ENCODE measurements around the gene AKT1.

Gene AKT1

DNA sequence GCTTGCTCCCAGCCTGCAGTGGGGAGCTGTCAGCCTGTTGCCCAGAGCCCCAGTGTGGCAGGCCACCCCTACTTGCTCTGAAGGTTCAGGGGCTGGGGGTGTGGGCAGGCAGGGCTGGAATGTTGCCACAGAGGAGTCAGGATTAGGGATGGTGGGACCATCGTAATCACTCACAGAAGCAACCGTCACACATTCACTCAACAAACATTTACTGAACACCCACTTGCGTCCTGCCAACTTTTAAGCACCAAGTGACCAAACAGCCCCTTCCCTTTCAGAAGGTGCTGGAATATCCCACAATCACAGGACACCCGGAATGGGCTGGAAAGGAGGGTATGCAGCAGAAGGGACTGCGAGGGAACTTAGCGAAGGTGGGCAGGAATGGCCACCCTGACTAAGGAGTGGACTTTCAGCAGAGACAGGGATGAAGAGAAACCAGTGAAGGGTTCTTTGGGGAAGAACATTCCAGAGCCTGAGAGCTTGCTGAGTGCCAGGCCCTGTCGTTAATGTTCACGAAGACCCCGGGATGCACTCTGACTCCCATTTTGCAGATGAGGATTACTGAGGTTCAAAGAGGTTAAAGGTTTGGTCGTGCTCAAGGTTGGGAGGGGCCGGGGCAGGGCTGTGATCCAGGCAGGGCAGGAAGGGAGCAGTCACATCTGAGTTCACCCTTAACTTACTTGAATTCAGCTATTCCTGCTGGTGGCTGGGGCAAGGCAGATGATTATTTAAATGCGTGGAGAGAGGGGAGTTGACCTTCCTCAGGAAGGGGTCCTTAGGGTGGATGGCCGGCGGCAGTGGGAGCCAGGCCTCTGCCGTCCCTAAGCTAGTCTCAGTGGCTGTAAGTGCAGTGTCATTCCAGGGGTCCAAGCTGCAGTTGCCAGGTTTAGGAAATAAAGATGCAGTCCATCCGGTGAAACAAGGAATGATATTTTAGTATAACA, 3.0 kb upstream of the AKT1 start:
- peaks cover 2% of the 10 kb centered on the region; the same call in 1 of the 2 replicates for H3K36me3 ChIP-seq (ENCODE audit: control insufficient read depth, low read length)

DNA sequence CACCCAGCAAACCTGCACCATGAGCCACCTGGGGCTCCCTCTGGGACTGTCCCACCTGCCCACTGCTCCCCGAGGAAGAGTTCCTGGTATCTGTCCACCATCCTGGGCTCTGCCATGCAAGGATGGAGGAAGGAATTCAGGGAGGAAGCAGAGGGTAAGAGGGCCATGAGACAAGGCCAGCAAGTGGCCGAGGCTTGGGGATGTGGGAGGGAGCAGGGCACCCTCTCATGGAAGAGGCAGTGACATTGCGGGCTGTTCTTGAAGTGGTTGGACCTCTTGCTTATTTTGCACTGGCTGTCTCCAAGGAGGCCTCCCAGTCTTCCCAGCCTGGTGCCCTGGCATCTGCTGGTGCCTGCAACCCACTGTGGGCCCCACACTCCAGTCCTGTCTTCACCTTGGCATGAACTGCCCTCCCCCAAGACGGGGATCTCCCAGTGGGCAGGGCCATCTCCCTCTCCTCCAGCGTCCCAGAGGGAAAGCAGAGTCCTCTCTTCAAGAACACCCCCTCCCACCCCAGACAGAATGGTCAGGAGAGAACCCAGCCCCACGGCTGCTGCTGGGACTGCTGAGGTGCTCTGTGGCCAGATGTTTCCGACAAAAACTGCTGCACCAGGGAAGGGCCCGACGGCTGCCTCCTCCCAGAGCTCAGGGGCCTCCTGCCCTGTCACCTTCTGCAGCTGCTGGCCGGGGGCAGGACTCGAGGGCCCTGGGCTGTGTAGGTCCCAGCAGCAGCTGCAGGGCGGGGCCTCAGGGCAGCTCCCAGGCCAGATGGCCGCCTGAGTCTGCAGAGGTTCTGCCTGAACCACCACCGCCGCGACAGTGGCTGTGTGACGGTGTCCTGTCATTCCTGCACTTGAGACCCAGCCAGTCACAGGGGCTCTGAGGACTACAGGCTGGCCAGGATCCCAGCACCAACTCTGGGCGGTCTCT, 1.8 kb upstream of the AKT1 start:
- Histone ChIP-seq H3F3A (ENCODE audit: control insufficient read depth, insufficient read depth) (peaks cover 12% of the 10 kb centered on the region), H3K36me3 (ENCODE audit: control insufficient read depth, low read length) (peaks cover 6% of the 10 kb centered on the region; the same call in 1 of the 2 replicates), H3K79me2 (ENCODE audit: control insufficient read depth, low read length) (peaks cover 27% of the 10 kb centered on the region), H3K4me3 (ENCODE audit: low read length) (no peak overlapping the region), H3K4me2 (ENCODE audit: low read length) (no peak overlapping the region), H3K9me3 (ENCODE audit: control insufficient read depth, insufficient read depth, low read length) (no peaks in the 10 kb centered on the region), H4K20me1 (ENCODE audit: control insufficient read depth, insufficient read depth, low read depth, low read length) (peaks cover 14% of the 10 kb centered on the region), H3K4me1 (ENCODE audit: control insufficient read depth, low read length) (peaks cover 33% of the 10 kb centered on the region), H3K27me3 (ENCODE audit: control insufficient read depth, low read length) (peaks cover 60% of the 10 kb centered on the region), H3K9me2 (replicated peaks; ENCODE audit: control insufficient read depth, low read length) (no peaks in the 10 kb centered on the region), H3K27ac (ENCODE audit: low read depth, low read length) (no peak overlapping the region)
- TF ChIP-seq, protein P1, sequence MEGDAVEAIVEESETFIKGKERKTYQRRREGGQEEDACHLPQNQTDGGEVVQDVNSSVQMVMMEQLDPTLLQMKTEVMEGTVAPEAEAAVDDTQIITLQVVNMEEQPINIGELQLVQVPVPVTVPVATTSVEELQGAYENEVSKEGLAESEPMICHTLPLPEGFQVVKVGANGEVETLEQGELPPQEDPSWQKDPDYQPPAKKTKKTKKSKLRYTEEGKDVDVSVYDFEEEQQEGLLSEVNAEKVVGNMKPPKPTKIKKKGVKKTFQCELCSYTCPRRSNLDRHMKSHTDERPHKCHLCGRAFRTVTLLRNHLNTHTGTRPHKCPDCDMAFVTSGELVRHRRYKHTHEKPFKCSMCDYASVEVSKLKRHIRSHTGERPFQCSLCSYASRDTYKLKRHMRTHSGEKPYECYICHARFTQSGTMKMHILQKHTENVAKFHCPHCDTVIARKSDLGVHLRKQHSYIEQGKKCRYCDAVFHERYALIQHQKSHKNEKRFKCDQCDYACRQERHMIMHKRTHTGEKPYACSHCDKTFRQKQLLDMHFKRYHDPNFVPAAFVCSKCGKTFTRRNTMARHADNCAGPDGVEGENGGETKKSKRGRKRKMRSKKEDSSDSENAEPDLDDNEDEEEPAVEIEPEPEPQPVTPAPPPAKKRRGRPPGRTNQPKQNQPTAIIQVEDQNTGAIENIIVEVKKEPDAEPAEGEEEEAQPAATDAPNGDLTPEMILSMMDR (IDR thresholded peaks at IDR 0.05; ENCODE audit: low read depth, low read length, poor library complexity, severe bottlenecking) = no peak
- TF ChIP-seq EZH2phosphoT487 (IDR thresholded peaks at IDR 0.05; ENCODE audit: borderline replicate concordance, low read length) = no peak

More for the DNA sequence above, 3.0 kb upstream of the AKT1 start:
- Histone ChIP-seq H3K4me3 (ENCODE audit: low read length) (no peak overlapping the region), H4K20me1 (ENCODE audit: control insufficient read depth, insufficient read depth, low read depth, low read length) (peaks cover 12% of the 10 kb centered on the region), H3K27me3 (ENCODE audit: control insufficient read depth, low read length) (peaks cover 63% of the 10 kb centered on the region), H3K9me3 (ENCODE audit: control insufficient read depth, insufficient read depth, low read length) (no peaks in the 10 kb centered on the region), H3K79me2 (ENCODE audit: control insufficient read depth, low read length) (peaks cover 15% of the 10 kb centered on the region), H3K9me2 (replicated peaks; ENCODE audit: control insufficient read depth, low read length) (no peaks in the 10 kb centered on the region), H3K27ac (ENCODE audit: low read depth, low read length) (no peak overlapping the region), H3K4me1 (ENCODE audit: control insufficient read depth, low read length) (peaks cover 33% of the 10 kb centered on the region), H3K4me2 (ENCODE audit: low read length) (no peak overlapping the region), H3F3A (ENCODE audit: control insufficient read depth, insufficient read depth) (peaks cover 12% of the 10 kb centered on the region)
- no peak for TF ChIP-seq EZH2phosphoT487 (IDR thresholded peaks at IDR 0.05; ENCODE audit: borderline replicate concordance, low read length)
- TF ChIP-seq, protein P1 (IDR thresholded peaks at IDR 0.05; ENCODE audit: low read depth, low read length, poor library complexity, severe bottlenecking) = no peak

DNA sequence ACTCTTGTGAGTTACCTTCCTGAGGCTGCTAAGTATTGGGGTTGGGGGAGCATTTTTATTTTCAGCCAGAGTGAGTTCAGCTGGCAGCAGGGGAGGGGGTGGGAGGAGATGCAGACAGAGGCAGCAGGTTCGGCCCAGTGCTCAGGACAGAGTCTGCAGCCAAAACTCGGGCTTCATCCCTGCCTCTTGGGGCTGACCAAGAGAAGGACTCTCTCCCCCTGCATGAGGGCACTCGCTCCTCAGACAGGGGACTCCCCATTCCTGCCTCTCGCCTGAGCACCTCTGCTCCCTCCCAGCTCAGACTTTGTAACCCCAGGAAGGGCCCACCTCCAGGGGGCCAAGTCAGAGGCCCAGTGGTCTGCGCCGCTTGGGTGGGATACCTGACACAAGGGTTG, 1.1 kb upstream of the AKT1 start:
- Histone ChIP-seq H3K9me2 (replicated peaks; ENCODE audit: control insufficient read depth, low read length) (no peaks in the 10 kb centered on the region), H3K4me3 (ENCODE audit: low read length) (no peak overlapping the region), H3K4me1 (ENCODE audit: control insufficient read depth, low read length) (peaks cover 30% of the 10 kb centered on the region), H3K27me3 (ENCODE audit: control insufficient read depth, low read length) (peaks cover 54% of the 10 kb centered on the region), H3K9me3 (ENCODE audit: control insufficient read depth, insufficient read depth, low read length) (no peaks in the 10 kb centered on the region), H3K79me2 (ENCODE audit: control insufficient read depth, low read length) (peaks cover 33% of the 10 kb centered on the region), H3K27ac (ENCODE audit: low read depth, low read length) (no peak overlapping the region), H4K20me1 (ENCODE audit: control insufficient read depth, insufficient read depth, low read depth, low read length) (peaks cover 14% of the 10 kb centered on the region), H3K4me2 (ENCODE audit: low read length) (no peak overlapping the region), H3F3A (ENCODE audit: control insufficient read depth, insufficient read depth) (peaks cover 12% of the 10 kb centered on the region), H3K36me3 (ENCODE audit: control insufficient read depth, low read length) (peaks cover 11% of the 10 kb centered on the region)
- TF ChIP-seq EZH2phosphoT487 (IDR thresholded peaks at IDR 0.05; ENCODE audit: borderline replicate concordance, low read length) = no peak

Data from DOHH2 (cell line).